ENCODE measurements around the gene FAM20B.
"Not testable (repeated sequence)": the region's sequence is repeated elsewhere in the genome, so short reads cannot be mapped to it uniquely, and the experiment has no call there.

Gene FAM20B

GRCh38 chr1:179025125-179025974 is at the start of gene FAM20B:
FAM20B (plus strand) TSS chr1:179025894; CDS start chr1:179043848, 17,954 bp downstream.
- DNase-seq = peak; percentile 73

- no peak for DNase-seq
Observed at GRCh38 chr1:178976541-178976940, 49.2 kb upstream of the FAM20B start.

GRCh38 chr1:178986204-178986603 is 39.5 kb upstream of the FAM20B start:
- no peak for DNase-seq

DNA sequence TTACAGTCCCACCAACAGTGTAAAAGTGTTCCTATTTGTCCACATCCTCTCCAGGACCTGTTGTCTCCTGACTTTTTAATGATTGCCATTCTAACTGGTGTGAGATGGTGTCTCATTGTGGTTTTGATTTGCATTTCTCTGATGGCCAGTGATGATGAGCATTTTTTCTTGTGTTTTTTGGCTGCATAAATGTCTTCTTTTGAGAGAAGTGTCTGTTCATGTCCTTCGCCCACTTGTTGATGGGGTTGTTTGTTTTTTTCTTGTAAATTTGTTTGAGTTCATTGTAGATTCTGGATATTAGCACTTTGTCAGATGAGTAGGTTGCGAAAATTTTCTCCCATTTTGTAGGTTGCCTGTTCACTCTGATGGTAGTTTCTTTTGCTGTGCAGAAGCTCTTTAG is 37.5 kb upstream of the FAM20B start:
- not testable (repeated sequence) for DNase-seq

GRCh38 chr1:178993559-178993958 is 32.1 kb upstream of the FAM20B start:
- no peak for DNase-seq

DNA sequence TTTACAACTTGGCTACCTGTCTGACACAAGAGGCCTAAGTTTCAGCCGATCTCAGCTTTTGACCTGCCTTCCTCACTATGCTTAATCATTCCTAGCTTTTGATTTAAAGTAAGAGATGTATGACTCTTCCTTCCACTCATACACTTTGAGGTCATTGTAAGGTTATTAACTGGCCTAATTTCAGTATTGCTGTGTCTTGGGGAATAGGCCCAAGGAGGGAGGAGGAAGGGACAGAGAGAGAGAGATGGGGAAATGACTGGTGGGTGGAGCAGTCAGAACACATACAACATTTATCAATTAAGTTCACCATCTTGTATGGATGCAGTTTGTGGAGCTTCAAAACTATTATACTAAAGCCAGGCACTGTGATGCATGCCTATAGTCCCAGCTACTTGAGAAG is 28.3 kb upstream of the FAM20B start:
- DNase-seq = no peak

DNA sequence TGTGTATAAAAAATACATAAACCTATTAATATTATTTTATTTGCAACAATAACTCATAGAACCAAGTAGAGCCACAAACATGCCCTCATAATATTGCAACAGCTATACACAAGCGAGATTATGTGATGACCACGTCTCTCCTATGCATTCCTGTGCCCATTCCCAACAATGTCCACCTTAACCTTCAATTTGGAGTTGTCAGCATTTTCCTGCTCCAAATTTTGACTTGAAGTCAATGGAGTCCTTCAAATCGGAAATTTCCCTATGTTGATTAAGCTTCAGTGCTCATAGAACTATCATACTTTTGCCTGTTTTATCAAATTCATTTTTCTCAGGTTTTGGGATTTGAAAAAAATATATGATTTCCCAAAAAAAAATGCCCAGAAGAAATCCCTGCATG is 27.4 kb upstream of the FAM20B start:
- DNase-seq = no peak

- no peak for DNase-seq
Observed at GRCh38 chr1:178999061-178999460, 26.6 kb upstream of the FAM20B start.

- no peak for DNase-seq
Observed at GRCh38 chr1:179001451-179001850, 24.2 kb upstream of the FAM20B start.

- DNase-seq = not testable (repeated sequence)
Observed at GRCh38 chr1:179002064-179002463, 23.6 kb upstream of the FAM20B start.

DNA sequence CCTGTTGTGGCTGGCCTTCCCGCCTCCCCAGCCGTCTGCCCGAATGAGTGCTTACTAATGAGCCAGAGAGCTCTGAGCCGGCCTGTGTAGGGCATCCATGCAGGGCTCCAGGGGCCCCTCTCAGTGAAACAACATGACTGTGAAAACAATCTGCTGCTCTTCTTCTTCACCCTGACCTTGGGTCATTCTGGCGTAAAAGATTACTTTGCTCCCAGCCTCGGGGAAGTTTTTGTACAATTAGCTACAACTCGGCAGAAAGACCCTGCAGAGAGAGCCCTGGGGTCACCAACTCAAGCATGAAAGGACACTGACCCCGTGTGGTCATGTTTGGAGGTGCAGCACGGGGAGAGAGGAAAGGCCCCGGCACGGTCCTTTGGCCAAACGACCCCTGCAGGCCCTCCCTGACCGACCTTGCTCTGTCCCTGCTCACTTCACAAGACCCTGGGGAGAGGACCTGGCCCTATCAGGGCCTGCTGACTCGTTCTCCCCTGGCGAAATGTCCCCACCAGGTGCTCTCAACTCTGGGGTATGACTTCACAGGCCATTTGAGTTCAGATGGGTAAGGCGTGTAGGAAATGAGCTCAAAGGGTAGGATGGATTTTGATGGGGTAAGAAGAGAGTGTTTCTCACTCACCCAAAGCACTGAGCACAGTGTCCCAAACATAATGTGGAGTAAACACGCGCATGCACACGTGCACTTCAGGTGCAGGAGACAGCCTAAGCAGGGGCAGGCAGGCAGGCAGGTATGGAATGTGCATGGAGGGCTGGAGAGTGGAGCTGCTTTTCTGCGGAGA is 22.9 kb upstream of the FAM20B start:
- DNase-seq = peak; percentile 78

DNA sequence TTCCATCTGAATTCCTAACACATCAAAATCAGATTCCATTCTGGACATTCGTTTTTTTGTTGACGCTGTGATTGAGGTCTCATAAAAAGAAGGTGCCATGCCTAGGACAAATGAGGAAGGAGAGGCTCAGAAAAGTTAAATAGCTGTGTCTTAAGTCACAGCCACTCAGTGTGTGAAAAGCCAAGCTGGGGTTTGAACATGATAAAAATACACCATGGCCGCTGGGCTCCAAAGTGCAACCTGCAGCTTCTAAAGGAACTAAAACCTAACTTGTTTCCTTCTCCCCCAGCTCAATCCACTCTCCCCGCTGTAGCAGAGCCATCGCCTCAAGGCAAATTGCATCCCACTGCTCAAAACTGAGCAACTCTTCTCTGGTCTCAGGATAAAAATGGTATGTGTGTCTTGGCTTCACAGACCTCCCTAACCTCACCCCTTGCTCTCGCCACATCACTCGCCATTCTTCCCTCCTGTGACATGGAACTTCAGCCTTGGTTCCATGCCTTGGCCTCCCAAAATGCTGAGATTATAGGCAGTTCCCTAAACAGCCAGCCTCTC is 22.1 kb upstream of the FAM20B start:
- no peak for DNase-seq

DNA sequence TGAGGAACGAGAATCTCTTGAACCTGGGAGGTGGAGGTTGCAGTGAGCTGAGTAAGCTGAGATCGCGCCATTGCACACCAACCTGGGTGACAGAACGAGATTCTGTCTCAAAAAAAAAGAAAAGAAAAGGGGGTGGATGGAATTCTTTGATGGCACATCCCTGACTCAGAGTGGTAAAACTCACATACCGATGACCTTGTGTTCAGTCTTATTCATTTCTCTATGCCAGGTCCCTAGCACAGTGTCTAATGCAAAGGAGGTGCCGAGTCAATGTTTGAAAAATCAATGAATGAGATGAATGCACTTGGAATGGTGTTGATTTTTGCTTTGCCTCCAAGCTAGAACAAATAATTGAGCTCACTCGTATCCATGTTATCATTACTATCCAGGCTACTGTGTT is 18.5 kb upstream of the FAM20B start:
- DNase-seq = no peak

DNA sequence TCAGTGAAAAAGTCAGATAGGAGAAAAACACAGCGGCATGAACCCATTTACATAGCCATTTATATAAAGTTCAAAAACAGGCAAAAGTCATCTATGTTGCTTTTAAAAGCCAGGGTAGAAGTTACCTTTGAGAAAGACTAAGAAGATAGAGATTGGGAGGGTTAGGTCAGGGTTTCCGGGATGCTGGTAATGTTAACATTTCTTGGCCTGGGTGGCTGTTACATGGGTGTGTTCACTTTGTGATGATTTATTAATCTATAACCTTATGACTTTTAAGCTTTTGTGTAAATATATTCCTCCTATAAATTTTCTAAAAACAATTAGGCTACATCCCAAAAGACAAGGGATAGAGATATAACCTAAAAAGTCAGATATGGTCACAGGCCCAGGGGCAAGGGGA is 15.0 kb upstream of the FAM20B start:
- DNase-seq = no peak

GRCh38 chr1:179012038-179012437 is 13.7 kb upstream of the FAM20B start:
- DNase-seq = no peak

GRCh38 chr1:179014123-179014522 is 11.6 kb upstream of the FAM20B start:
- DNase-seq = no peak

- DNase-seq = no peak
Observed at GRCh38 chr1:179015396-179015795, 10.3 kb upstream of the FAM20B start.

DNA sequence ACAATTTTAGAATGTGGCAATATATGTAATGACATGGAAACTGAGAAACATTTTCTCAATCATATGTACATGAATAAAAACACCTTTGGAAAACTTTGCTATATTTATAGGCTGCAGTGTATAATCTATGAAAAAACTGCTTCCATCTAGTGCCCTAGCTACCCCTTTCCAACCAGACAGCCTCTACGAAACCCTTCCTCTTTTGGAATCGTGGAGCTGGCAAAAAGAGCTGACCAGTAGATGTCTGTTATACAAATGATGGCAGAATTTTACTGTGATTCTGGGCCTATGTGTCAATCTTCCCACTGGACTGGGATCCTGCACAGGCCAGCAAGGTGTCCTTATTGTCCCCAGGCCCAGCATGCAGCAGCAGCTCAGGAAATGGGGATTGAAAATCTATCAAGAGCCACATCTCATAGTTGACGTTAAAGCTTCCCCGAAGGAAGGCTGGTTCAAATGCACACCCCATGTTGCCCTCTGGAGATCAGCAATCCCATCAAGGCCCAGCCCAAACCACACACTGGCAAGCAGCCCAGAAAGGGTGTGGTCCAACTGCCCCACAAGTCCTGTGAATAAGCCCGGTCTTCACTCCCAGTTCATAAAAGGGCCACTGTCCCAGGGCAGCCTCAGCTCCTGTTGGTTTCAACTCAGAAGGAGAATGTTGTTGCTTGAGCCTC is 8.8 kb upstream of the FAM20B start:
- DNase-seq = peak; percentile 83

DNA sequence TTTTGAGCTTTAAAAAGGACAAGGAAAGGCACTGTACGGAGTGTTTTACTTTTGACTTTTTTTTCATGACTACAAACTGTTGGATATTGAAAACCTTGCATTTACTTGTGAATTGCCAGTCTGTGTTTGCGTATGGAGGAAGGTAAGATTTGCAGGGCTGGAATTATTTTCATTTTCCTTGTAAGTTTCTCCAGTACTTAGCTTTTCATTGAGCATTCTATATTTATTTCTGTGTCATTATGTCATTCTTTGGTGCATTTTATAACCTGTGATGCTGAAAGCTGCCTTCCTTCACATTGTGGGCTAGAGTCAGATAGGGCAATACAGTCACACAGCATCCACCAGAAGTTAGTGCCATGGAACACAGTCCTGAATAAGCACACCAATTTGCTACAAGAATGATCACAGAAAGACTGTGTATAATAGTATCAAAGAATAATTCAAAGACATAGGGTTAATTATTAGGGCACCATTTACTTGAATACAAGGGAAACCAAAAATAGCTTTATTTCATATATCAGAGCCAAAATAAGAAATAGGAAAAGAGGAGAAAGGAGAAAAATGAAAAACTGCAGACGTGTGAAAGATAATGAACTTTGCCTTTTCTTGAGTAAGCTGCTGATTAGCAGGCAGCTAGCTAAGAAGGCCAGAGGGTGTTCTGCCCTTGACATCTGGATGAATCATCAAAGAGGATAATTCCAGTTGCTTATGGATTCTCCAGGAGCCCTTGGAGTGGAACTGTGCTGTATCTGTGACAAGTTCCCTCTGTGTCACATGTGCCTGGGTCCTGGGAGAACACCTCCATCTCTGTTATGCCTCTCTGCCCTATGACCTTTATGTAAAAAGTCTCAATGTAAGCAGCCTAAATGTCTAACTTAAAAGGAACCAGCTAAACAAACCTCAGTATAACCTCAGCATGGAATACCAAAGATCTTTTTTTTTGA is 8.0 kb upstream of the FAM20B start:
- DNase-seq = no peak

GRCh38 chr1:179021873-179022272 is 3.8 kb upstream of the FAM20B start:
- DNase-seq = no peak

- no peak for DNase-seq
Observed at GRCh38 chr1:179023946-179024650, 1.6 kb upstream of the FAM20B start.
